CD4-positive, alpha-beta T cell treated with Interleukin-2 at 100 ng/mL for 4 hours (primary cell): ENCODE results near the gene DOLPP1.

ENCODE experiments used
- DNase-seq: peaks from one replicate; pipeline ENCODE4 v3.0.0-alpha.2; 2020; ENCODE audit warnings: low spot score

The DOLPP1 gene

DNA sequence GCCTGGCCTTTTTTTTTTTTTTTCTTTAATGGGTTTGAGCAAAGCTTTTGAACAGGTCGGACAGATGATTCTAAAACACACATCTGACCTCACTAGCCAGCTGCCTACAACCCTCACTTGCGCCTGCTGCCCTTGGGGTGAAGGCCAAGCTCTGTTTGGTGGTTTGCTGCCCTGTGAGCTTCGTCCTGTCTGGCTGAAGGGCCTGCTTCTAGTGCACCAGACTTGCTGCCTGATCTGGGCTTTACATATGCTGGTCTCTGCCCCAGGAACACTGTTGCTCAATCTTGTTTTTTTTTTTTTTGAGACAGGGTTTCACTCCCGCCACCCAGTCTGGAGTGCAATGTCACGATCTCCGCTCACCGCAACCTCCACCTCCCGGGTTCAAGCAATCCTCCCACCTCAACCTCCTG is 16.4 kb upstream of the DOLPP1 start:
- no peak for DNase-seq

DNA sequence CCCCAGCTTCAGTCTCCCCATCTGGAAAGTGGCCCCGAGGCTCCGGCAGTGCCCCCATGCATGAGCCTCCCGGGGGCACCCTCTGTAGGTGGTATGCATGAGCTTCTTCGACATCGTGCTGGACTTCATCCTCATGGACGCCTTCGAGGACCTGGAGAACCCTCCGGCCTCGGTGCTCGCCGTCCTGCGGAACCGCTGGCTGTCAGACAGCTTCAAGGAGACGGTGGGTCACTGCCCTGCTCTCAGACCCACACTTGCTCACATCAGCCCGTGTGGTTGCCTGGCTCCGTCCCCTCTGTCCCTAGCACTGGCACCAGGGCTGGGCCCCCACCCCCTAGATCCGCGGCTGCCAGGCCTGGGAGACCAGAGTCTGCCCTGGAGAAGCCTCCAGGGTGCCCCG is 12.8 kb upstream of the DOLPP1 start:
- DNase-seq, result no peak

DNA sequence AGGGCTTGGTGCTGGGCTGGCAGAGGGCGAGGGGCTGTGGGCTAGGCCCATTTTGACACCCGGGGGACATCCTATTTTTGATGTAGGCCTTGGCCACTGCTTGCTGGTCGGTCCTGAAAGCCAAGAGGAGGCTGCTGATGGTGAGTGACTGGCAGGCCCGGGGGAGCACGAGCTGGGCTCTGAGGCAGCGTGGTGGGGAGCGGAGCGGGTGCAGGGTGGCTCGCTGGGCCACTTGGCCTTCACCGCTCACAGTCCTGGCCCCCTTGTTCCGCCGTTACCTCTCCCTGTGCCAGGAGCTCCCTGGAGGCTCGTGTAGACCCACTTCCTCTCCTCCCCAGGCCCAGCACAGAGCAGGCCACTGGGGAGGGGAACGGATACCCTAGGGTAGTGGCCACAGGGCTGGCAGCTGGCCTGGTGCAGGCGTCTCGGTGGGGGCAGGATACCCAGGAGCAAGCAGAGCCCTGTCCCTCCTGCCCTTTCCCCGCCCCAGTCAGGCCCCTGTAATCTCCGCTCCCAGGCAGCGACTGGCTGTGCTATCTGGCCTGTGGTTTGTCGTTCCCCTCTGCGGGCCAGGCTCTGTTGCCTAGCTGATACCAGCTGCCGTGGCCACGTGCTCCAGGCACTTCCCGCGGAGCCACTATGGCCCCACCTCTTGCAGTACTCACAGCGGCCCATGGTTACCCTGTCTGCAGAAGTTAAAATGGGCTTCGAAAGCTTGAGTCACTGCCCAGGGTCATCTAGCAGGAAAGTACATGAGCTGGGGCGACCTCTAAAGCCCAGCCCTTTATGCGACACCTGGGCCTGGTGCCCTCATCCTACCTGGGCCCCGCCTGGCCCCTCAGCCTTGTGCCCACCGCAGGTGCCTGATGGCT is 11.7 kb upstream of the DOLPP1 start:
- DNase-seq, result peak; percentile 51

DNA sequence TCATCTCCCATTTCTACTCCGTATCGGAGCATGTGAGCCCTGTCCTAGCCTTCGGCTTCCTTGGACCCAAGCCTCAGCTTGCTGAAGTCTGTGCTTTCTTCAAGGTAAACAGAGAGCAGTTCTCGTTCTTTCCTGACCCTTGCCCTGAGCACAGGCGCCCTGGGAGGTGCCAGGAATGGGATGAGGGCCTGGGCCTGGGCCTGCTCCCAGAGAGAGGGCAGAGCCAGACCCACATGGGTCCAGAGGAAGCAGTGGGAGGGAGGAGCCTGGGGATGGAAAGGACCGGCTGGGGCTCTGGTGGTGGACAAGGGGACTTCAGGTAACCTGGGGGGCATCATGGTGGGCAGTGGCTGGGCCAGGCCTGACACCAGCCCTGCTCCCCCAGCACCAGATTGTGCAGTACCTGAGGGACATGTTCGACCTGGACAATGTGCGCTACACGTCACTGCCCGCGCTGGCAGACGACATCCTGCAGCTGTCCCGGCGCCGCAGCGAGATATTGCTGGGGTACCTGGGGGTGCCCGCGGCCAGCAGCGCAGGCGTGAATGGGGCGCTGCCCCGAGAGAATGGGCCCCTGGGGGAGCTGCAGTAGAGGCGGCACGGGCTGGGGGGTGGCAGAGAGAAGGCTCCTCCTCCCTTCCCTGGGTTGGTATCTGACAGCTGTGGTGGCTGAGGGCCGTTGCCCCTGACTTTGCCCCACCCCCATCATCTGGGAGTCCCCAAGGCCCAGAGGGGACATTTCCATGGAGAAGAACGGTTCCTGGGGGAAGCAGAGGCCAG is 10.9 kb upstream of the DOLPP1 start:
- DNase-seq, result no peak

DNA sequence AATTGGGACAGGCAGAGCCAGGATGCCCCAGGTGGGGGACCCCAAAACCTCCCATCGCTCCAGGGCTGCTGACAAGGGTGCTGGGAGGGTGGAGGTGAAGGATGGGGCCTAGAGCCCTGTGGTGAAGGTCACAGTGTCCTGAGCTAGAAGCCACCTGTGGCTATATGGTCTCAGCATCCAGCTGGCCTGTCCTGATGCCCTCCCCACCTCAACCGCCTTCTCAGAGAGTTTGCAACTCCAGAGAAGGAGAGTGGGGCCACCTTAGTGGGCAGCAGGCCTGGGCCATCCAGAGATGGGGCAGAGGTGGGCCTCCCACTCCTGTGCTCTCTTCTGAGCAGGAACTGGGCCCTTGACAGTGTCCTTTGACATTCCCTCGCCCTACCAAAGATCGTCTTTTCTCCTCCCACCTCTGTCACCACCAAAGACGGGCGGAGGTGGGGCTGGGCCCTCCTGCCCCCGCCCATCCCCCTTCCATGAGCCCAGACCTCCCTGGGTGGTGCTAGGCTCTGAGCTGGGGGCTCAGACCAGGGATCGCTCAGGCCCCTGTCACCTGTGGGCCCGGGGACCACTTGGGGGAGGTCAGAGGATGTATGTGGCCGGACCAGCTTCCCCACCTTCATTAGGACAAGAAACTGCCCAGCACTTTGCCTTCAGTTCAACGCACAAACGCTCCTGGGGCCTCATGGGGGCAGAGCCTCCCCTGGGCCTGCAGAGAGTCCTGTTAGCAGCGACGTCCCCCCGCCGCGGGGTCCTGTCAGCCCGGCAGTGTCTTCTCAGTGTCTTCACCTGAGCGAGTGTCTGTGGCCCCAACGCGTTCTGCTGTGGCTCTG is 10.0 kb upstream of the DOLPP1 start:
- DNase-seq, result no peak

DNA sequence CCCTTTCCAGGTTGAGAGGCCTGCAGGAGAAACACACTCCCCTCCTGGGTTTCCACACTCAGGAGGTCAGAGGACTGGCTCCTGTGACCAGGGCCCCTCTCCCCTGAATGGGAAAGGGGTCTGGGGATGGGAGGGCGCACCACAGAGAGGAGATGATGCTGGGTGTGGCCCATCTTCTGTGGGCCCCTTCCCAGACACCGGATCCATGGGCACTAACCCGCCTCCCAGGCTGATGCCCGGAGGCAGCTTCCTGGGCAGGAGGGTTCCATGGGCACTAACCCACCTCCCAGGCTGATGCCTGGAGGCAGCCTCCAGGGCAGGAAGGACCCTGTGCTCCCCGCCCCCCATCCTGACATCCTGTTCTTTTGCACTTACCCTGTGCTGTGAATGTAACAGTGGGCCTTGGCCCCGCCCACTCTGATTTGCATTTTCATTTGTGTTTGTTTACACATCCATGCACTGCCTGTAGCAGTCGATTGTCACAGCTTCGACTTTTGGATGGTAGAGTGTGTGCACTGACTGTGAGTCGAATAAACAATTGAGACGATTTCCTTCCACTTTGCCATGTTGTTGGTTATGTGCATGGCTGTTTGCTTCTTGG is 9.3 kb upstream of the DOLPP1 start:
- peak; percentile 6 for DNase-seq

DNA sequence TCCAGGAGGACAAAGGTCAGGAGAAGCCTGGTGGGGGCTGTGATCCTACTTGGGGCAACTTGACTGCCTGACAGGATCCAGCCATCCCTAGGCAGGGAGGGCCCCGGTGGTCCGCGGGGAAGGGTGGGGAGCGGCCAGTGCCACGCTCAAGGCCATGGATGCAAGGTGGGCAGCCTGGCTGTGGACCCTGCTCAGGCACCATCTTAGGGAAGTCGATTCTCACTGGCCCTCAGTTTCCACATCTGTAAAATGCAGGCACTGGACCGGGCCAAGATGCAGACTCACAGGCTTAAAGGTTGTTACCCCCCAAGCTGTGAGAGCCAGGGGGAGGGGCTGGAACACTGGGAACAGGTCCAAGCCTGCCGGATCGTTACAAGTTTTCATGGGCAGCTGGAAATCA is 8.7 kb upstream of the DOLPP1 start:
- DNase-seq, result no peak

DNA sequence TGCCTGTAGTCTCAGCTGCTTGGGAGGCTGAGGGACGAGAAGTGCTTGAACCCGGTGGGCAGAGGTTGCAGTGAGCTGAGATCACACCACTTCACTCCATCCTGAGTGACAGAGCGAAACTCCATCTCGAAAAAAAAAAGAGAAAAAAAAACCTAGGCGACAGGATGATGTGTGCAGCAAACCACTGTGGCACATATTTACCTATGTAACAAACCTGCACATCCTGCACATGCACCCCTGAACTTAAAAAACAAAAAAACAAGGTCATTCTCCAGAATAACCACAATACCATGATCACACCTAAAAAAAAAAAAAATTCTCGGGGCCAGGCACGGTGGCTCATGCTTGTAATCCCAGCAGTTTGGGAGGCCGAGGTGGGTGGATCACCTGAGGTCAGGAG is 7.5 kb upstream of the DOLPP1 start:
- DNase-seq, result no peak

DNA sequence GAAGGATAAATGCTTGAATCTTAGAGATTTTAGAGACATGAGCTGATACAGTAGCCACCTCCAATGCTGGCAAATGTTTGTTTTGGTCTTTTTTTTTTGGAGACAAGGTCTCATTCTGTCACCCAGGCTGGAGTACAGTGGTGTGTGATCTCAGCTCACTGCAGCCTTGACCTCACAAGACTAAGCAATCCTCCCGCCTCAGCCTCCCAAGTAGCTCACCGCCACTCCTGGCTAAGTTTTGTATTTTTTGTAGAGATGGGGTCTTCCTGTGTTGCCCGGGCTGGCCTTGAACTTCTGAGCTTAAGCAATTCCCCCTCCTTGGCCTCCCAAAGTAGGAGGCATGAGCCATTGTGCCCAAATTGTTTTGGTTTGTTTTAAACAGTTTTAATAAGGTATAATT is 6.8 kb upstream of the DOLPP1 start:
- DNase-seq, result no peak

DNA sequence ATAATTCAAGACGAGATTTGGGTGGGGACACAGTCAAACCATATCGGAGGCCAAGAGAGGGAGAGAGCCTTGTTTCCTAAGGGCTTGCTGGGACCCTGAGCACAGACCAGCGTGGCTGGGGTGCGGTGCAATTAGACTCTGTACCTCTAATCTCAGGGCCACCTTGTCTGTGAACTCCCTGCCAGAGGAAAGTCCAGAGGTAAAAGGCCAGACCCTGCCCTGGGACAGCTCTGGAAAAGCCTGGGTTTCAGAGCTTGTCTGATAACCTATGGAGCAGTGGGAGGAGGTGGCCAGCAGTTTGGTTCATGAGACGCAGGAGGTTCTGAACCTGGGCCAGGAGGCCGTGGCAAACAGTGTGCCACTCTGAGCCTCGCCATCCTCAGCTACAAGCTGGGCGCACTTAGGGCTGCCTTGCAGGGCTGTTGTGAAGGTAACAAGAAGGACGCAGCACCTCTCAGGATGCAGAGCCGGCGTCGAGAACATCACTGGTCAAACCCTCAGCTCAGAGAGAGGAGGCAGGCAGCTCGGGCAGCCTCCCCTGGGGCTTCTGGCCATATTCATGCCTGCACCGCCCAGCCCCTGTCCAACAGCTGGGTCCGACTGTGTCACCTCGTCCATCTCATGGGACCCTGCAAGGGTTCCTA is 4.8 kb upstream of the DOLPP1 start:
- no peak for DNase-seq

DNA sequence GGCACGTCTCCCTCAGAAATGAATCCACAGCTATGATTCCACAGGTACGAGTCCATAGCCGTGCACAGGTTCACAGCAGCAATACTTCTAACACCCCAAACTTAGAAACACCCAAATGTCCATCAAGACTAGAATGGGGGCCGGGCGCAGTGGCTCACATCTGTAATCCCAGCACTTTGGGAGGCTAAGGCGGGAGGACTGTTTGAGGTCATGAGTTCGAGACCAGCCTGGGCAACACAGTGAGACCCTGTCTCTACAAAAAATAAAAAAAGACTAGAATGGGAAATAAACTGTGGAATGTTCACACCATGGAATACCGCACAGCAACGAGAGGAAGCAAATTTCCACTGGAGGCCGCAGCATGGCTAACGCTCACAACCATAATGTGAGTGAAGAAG is 4.3 kb upstream of the DOLPP1 start:
- no peak for DNase-seq

DNA sequence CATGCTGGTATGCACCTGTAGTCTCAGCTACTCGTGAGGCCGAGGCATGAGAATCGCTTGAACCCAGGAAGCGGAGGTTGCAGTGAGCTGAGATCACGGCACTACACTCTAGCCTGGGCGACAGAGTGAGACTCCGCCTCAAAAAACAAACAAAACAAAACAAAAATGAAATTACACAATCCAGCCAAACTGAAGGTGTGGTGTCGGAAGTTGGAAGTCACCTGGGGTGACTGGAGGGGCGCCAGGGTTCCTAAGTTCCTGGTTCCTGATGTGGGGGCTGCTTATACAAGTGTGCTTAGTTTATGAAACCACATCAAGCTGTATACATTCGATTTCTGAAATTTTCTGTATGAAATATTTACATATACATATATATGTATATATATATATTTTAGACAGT is 3.7 kb upstream of the DOLPP1 start:
- no peak for DNase-seq

DNA sequence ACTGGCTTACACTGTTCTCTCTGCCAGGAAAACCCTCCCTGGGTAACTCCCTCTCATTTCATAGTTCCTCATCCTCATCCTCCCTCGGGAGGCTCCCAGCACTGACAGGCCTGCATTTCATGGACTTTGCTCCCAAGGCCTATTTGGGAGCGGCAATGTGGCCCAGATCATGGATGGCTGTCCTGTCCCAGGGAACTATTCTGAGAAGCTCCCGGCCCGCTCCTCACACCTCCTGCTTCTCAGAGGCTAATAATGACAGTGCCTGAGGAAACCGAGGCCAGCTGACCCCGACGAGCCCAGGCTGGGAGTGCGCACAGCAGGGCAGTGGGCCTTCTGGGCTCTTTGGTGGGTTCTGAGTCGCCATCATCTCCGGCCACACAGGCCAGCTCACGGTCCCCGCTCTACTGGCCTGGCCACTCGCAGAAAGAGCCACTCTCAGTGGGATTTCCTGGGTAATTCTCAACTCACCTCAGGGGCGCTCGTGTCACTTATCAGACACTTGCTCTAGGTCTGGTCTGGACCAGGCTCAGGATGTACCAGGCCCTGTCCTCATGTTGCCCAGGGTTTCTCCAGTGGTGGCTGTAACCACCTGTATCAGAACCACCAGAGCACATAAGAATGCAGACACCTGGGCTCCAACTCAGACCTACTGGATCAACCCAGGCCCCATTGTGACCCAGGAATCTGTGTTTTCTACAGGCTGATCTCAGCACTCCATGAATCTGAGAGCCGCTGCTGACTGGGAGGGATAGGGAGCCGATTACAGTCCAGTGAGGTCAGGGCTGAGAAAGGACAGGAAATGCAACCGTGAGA is 2.0 kb upstream of the DOLPP1 start:
- no peak for DNase-seq

DNA sequence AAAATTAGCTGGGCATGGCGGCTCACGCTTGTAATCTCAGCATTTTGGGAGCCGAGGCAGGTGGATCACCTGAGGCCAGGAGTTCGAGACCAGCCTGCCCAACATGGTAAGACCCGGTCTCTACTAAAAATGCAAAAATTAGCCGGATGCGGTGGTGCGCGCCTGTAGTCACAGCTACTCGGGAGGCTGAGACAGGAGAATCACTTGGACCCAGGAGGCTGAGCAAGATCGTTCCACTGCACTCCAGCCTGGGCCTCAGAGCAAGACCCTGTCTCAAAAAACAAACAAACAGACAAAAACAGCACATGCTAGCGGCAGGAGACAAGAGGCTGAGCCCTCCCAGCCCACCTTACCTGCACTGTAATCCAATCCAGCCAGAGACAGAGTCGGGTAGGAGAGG is 1.1 kb upstream of the DOLPP1 start:
- no peak for DNase-seq

DNA sequence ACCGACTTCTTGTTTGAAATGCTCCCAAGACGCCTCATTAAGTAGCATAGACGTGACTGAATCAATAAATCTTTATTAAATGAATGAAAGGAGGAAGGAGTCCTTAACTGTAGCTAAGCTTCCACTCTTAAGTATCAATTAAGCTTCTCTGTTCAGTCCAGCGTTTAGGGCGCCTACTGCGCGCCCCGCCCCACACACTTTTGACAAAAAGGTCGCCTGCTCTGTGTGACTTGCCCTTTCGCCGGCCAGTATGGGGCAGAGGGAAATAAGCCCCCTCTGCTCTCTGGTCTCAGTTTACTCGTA is 662 bp upstream of the DOLPP1 start:
- DNase-seq, result no peak

DNA sequence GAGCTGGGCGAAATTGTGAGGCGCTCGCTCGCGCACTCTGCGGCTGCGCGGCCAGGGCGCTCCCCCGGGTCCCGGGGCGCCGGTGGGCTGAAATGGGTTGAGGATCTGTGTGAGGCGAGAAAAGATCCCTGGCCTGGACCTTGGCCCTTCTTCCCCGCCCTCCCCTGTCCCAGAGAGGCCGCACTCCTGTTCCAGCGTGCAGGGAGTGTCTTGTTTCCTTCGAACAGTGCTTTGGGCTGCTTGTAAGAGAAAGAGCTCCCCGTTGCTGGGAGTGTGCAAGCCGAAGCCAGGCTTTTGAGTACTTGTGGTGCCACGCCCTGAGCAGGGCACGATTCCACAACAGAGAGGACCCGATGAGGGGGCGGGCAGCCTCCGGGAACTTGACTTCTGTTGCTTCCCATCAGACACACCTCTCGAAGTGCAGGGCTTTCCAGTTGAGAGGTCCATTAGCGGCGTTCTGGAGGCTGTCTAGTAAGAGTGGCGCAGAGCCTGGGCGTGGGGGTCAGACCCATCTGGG is 535 bp downstream of the DOLPP1 start:
- no peak for DNase-seq

DNA sequence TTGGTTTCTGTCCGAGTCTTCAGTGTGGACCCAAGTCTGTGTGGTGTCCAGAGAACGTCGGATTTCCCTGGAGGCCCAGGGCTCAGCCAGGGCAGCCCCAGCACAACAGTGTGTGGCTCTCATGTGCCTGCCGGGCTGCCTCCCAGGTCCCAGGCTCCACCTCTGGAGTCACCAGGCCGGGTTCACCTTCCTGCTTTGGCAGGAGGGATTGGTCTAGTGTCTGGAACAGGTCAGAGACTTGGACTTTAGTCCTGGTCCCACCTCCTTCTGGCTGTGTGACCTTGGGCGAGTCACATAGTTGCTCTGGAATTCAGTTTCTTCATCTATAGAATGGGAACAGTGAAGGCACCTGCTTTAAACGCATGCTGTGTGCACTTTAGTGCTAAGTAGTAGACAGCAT is 3.2 kb downstream of the DOLPP1 start:
- no peak for DNase-seq

DNA sequence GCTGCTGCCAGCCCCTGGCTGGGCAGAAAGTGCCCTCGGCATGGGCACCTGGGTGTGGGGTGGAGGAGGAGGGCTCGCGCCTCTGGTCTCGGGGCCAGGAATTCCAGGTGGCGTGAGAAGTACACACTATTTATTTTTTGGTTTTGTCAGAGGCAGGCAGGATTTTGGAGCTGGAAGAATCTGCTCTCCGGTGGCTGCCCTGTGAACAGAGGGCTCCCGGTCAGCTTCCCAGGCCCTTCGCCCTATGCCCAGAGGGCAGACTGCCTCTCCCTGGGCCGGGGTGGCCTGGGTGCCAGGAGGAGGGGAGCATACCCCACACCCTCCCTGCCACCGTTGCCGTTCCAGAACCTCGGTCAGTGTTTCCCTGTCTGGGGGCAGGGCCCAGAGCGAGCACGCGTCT is 8.3 kb downstream of the DOLPP1 start:
- no peak for DNase-seq

DNA sequence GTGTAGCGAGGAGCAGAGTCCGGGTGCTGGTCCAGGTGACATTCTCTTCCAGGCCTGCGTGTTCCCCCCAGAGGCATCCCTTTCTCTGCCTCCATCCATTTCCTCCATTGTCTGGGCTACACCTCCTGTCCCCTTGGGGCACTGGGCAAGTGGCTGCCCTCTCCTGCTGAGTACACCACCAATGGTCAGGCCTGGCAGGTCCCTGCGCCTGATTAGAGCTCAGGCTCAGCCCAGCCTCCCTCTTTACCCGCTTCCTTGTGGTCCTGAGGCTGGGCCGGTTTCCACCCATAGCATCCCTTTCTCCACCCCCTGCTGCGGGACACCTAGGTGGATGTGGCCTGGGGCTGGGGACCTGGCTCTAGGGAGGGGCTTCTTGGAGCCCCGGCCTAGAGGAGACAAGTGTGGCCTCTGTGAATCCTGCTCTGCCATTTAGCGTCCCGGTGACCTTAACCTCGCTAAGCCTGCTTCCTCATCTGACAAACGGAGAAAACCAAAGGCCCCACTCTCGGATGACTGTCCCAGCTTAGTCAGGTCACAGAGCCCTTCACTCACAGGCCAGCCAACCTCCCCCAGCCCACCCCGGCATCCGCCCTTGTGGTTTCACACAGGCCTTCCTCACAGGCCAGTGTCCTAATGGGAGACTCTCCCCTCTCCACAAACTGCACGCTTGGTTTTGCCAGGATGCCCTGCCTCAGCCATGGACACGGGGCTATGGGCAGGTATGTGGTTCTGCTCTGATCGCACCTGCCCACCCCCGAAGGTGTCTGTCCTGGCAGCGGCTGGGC is 12.9 kb downstream of the DOLPP1 start:
- DNase-seq, result no peak
